K562 (cell line): ENCODE results near the gene CLEC4F. TPM values are rescaled to one million over a fixed set of nuclear protein-coding genes. Genes with fewer than 3 reads are reported as not detected.

Source experiments
- ATAC-seq: fragments of 200-7000 bp; cut with Tn5 transposase; 3 replicates; pipeline ENCODE4 v1.9.1; 2020; ENCODE audit warnings: moderate library complexity
- Bru-seq: library from RNA; stranded (reverse); fragments of 400-500 nt; gene quantifications from one replicate; lab custom pipeline; 2021; lab: Mats Ljungman, UMichigan
- BruChase-seq, 2 experiments: library from RNA; stranded (reverse); fragments of 400-500 nt; gene quantifications; one replicate each; lab custom pipeline; 2021; lab: Mats Ljungman, UMichigan
- BruUV-seq: library from RNA; stranded (reverse); fragments of 400-500 nt; replicated peaks from 2 replicates; lab custom pipeline; 2021; lab: Mats Ljungman, UMichigan
- CTCF ChIA-PET: fragments of 300-600 bp; formaldehyde crosslinking; extraction: SDS; loops from one replicate; lab custom pipeline; 2021; ENCODE audit warnings: low intra/inter-chr PET ratio; lab: Yijun Ruan, JAX
- POLR2A ChIA-PET: fragments of 300-600, 350-650 bp; sonication (Branson Sonifier 250); formaldehyde crosslinking; extraction: SDS; loops from one replicate; lab custom pipeline; 2021; ENCODE audit warnings: antibody characterized with exemption, inconsistent platforms; lab: Yijun Ruan, JAX
- DNase-seq, 4 experiments: peaks; one replicate each; pipeline versions ENCODE4 v3.0.0 to v3.0.0-alpha.2; 2011 to 2018; ENCODE audit warnings: low spot score in 3 of 4, mixed read lengths in 3 of 4; ENCODE audit errors: extremely low read depth in 1 of 4
- FAIRE-seq: peaks from 2 replicates; lab custom pipeline; 2011; peaks lifted over from hg19 to GRCh38; lab: Jason Lieb, UNC
- H2AFZ ChIP-seq: 2 replicates; pipeline ENCODE4 v1.6.0; 2011; ENCODE audit warnings: low read depth, low read length, control low read depth, inconsistent platforms
- H3K27ac ChIP-seq: fragments of 200-600 bp; 3 replicates; pipeline ENCODE4 v1.8.0; 2011; ENCODE audit warnings: low read depth, mild to moderate bottlenecking, control low read depth, inconsistent platforms, low read length, moderate library complexity, mixed read lengths; ENCODE audit errors: extremely low read depth
- H3K27me3 ChIP-seq, 2 experiments: fragments of 300-600 bp in 1 of 2; 2 replicates in 1 of 2; 3 replicates in 1 of 2; pipeline versions ENCODE4 v1.6.0 to v1.8.0; 2011; ENCODE audit warnings: inconsistent platforms in 2 of 2, low read length in 2 of 2, mild to moderate bottlenecking in 1 of 2, mixed read lengths in 1 of 2, moderate library complexity in 1 of 2; ENCODE audit not compliant: control insufficient read depth in 2 of 2, insufficient read depth in 2 of 2
- H3K36me3 ChIP-seq: fragments of 300-600 bp; 3 replicates; pipeline ENCODE4 v1.8.0; 2011; ENCODE audit warnings: mild to moderate bottlenecking, low read length, inconsistent platforms; ENCODE audit not compliant: control insufficient read depth, insufficient read depth
- H3K4me1 ChIP-seq, 2 experiments: fragments of 200-600 bp in 1 of 2; replicated peaks in 1 of 2; 2 replicates in 1 of 2; 3 replicates in 1 of 2; pipeline versions ENCODE4 v1.5.1 to v1.8.0; 2011; ENCODE audit warnings: inconsistent platforms in 2 of 2, low read length in 2 of 2, mild to moderate bottlenecking in 1 of 2, mixed read lengths in 1 of 2, moderate library complexity in 1 of 2; ENCODE audit not compliant: control insufficient read depth in 2 of 2, insufficient read depth in 2 of 2
- H3K4me2 ChIP-seq: 2 replicates; pipeline ENCODE4 v1.6.1; 2011; ENCODE audit warnings: low read length, control low read depth, inconsistent platforms, mixed read lengths; ENCODE audit not compliant: insufficient read depth
- H3K4me3 ChIP-seq: fragments of 200-600 bp; sonication (generic), shearing (Covaris generic); 2 replicates; pipeline ENCODE4 v1.5.1; 2016; ENCODE audit warnings: control low read depth, inconsistent platforms
- H3K79me2 ChIP-seq: fragments of 200-600 bp; 3 replicates; pipeline ENCODE4 v1.8.0; 2011; ENCODE audit warnings: low read length, inconsistent platforms; ENCODE audit not compliant: control insufficient read depth, insufficient read depth
- H3K9ac ChIP-seq, 2 experiments: 2 replicates each; pipeline versions ENCODE4 v1.6.0 to v1.6.1; 2011; ENCODE audit warnings: low read depth in 2 of 2, low read length in 2 of 2, control low read depth in 1 of 2, inconsistent platforms in 1 of 2, mild to moderate bottlenecking in 1 of 2, mixed read lengths in 1 of 2; ENCODE audit not compliant: insufficient read depth in 1 of 2
- H3K9me1 ChIP-seq: one replicate; pipeline ENCODE4 v1.6.0; 2011; ENCODE audit warnings: inconsistent platforms, mild to moderate bottlenecking, low read length, moderate library complexity; ENCODE audit not compliant: control insufficient read depth, insufficient read depth
- H3K9me3 ChIP-seq: replicated peaks from 2 replicates; pipeline ENCODE4 v1.5.1; 2011; ENCODE audit warnings: low read depth, low read length, inconsistent platforms; ENCODE audit not compliant: control insufficient read depth, insufficient read depth
- H4K20me1 ChIP-seq: replicated peaks from 2 replicates; pipeline ENCODE4 v1.6.1; 2011; ENCODE audit warnings: low read length, inconsistent platforms, mixed read lengths; ENCODE audit not compliant: control insufficient read depth, insufficient read depth
- TRIM24 ChIP-seq, 2 experiments: fragments of 450-650 bp; IDR thresholded peaks; 2 replicates each; pipeline ENCODE4 v1.6.1; 2016
- WGBS: fragments of 100-300 bp; shearing (Covaris generic); methylation state at CpG from one replicate; pipeline ENCODE4 v1.1.6; 2016; ENCODE audit warnings: low coverage, mixed read lengths; ENCODE audit not compliant: insufficient coverage; ENCODE audit errors: missing lambda C conversion rate; 5-methylcytosine and 5-hydroxymethylcytosine counted together
- in situ Hi-C: fragments of 300-500 bp; cut with MboI; formaldehyde crosslinking; loops from 4 replicates; pipeline ENCODE4 v1.15.0; 2018; ENCODE audit warnings: inconsistent platforms, mixed read lengths
- intact Hi-C: fragments of 100-400 bp; cut with micrococcal nuclease; formaldehyde crosslinking; loops from 2 replicates; pipeline ENCODE4 v1.14.2; 2022
- long read RNA-seq, 3 experiments: library from polyadenylated mRNA in 2 of 3; library from RNA in 1 of 3; unstranded in 2 of 3; stranded (forward) in 1 of 3; transcript quantifications; one replicate each; pipeline ENCODE4 v2.0.0, GENCODE V29; 2019 to 2022
- polyA minus RNA-seq, 3 experiments: library from RNA; depleted of rRNA, polyadenylated mRNA; stranded (reverse); fragments of >200 nt; gene quantifications; 2 replicates each; pipeline ENCODE4 v1.2.3, GENCODE V29; 2011
- polyA plus RNA-seq, 8 experiments: library from polyadenylated mRNA; depleted of rRNA in 4 of 8; stranded (reverse) in 5 of 8; unstranded in 3 of 8; fragments of >200 nt; fragmentation: Nextera tagmentation in 2 of 8; fragmentation: Illumina TruSeq in 1 of 8; extraction: Ambion mirVana in 2 of 8; extraction: Trizol in 1 of 8; gene quantifications; 2 replicates each; pipeline versions ENCODE4 v1.2.1 to v1.2.3, GENCODE V29; 2011 to 2014; ENCODE audit warnings: inconsistent platforms in 1 of 8, missing spikeins in 1 of 8
- total RNA-seq, 7 experiments: library from RNA; depleted of rRNA in 6 of 7; stranded (reverse); fragments of >200 nt in 6 of 7; fragmentation: Illumina TruSeq in 2 of 7; extraction: Trizol in 2 of 7; gene quantifications; 2 replicates each; pipeline versions ENCODE4 v1.2.1 to v1.2.3, GENCODE V29; 2011 to 2021; ENCODE audit warnings: low replicate concordance in 1 of 7
- TF ChIP-seq, protein P1 (sequence below): fragments of 250-450 bp; sonication (Bioruptor Pico); IDR thresholded peaks from 2 replicates; pipeline ENCODE4 v1.4.0; 2020; ENCODE audit warnings: mild to moderate bottlenecking, moderate library complexity
- TF ChIP-seq, protein P2 (sequence below), 2 experiments: IDR thresholded peaks; 2 replicates each; pipeline ENCODE4 v1.6.1; 2012; ENCODE audit warnings: improper control_type of control experiment in 2 of 2, low read depth in 2 of 2, low read length in 2 of 2, borderline replicate concordance in 1 of 2
- TF ChIP-seq, protein P3 (sequence below): fragments of 250-450 bp; sonication (Bioruptor Pico); IDR thresholded peaks from 2 replicates; pipeline ENCODE4 v1.4.0; 2020; ENCODE audit warnings: borderline replicate concordance
- TF ChIP-seq, protein P4 (sequence below): sonication (generic); formaldehyde crosslinking; IDR thresholded peaks from 2 replicates; pipeline ENCODE4 v1.8.0; 2022; ENCODE audit warnings: missing genetic modification reagents, mild to moderate bottlenecking, borderline replicate concordance

Gene CLEC4F, protein sequence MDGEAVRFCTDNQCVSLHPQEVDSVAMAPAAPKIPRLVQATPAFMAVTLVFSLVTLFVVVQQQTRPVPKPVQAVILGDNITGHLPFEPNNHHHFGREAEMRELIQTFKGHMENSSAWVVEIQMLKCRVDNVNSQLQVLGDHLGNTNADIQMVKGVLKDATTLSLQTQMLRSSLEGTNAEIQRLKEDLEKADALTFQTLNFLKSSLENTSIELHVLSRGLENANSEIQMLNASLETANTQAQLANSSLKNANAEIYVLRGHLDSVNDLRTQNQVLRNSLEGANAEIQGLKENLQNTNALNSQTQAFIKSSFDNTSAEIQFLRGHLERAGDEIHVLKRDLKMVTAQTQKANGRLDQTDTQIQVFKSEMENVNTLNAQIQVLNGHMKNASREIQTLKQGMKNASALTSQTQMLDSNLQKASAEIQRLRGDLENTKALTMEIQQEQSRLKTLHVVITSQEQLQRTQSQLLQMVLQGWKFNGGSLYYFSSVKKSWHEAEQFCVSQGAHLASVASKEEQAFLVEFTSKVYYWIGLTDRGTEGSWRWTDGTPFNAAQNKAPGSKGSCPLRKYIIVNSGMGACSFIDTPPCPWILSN
- total RNA-seq (2011; cell fraction: chromatin; rRNA removed; ENCODE audit: low replicate concordance): not detected in 2 replicates
- total RNA-seq (2011; cell fraction: nucleolus; rRNA removed): not detected in 2 replicates
- total RNA-seq (2011; cell fraction: nucleoplasm; rRNA removed): not detected in 2 replicates
- total RNA-seq (2014; rRNA removed): not detected in 2 replicates
- total RNA-seq (2014; rRNA removed; fragmentation: Illumina TruSeq; extraction: Trizol): not detected in 2 replicates
- not detected in 2 replicates for total RNA-seq (2015; rRNA removed; fragmentation: Illumina TruSeq; extraction: Trizol)
- total RNA-seq (2021): not detected in 2 replicates
- polyA plus RNA-seq (2011; rRNA removed): not detected in 2 replicates
- polyA plus RNA-seq (2011; cell fraction: cytosol; rRNA removed): not detected in 2 replicates
- not detected in 2 replicates for polyA plus RNA-seq (2011; cell fraction: nucleus; rRNA removed)
- not detected in 2 replicates for polyA plus RNA-seq (2012)
- polyA plus RNA-seq (2014; fragmentation: Illumina TruSeq; extraction: Trizol): not detected in 2 replicates
- not detected for polyA plus RNA-seq (2014; fragmentation: Nextera tagmentation; extraction: Ambion mirVana)
- not detected in 2 replicates for polyA plus RNA-seq (2014; rRNA removed)
- not detected in 2 replicates for polyA minus RNA-seq (2011; rRNA and poly(A)+ RNA removed)
- not detected in 2 replicates for polyA minus RNA-seq (2011; cell fraction: cytosol; rRNA and poly(A)+ RNA removed)
- polyA minus RNA-seq (2011; cell fraction: nucleus; rRNA and poly(A)+ RNA removed): not detected in 2 replicates
- Bru-seq, nascent RNA: not detected
- not detected for BruChase-seq, experiment 1, labeled RNA remaining after a 2-hour chase
- not detected for BruChase-seq, experiment 2, labeled RNA remaining after a 6-hour chase
- long read RNA-seq, experiment 1: 0 reads
- long read RNA-seq, experiment 2: 0 reads
- long read RNA-seq, experiment 3: 0 reads

DNA sequence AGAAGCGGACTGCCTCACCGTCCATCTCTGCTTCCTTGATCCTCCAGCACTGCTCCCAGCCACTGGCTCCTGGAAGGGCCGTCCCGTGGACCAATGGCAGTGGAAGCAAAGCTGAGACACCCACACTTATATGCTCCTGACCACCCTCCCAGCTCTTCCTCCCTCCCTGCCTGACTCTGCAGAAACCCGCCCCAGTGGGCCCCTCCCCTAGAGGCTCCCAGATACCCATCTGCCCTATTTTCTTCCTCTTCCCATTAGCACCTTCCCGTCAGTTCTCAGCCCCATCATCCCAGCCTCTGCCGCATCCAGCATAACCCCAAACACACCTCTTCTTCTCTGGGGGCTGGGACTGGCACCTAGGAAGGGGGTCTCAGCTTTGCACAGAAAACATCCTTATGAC is at the start of gene CLEC4F:
CLEC4F (minus strand) TSS at position 101 of the 400 bp plus-strand sequence; CDS start at position 25, 76 bp downstream.
- H3K36me3 ChIP-seq: no peaks in the 10 kb centered on the region
- H3K9ac ChIP-seq: no peak within 1 kb of the TSS
- no peaks in the 10 kb centered on the region for H3K9me1 ChIP-seq
- in situ Hi-C loops (no loop called here), intact Hi-C loops (no loop called here)
- H3K4me2 ChIP-seq: no peak within 1 kb of the TSS
- H3K79me2 ChIP-seq: no peaks in the 10 kb centered on the region
- H3K4me1 ChIP-seq: no peaks in the 10 kb centered on the region
- ChIA-PET CTCF (no interaction called here), POLR2A (interaction anchor here (1.2 kb wide), 1 partner anchor 9 kb away, joined by 5 read pairs; no protein-coding TSS in a partner anchor)
- DNase-seq (no peak), FAIRE-seq (no peak), ATAC-seq (peak; percentile 51)
- no peak within 1 kb of the TSS for H3K4me3 ChIP-seq
- H3K27ac ChIP-seq: no peak within 1 kb of the TSS
- no TSS peak for BruUV-seq
- peaks cover 35 to 50% of the 10 kb centered on the region in 2 experiments for H3K27me3 ChIP-seq
- H2AFZ ChIP-seq: no peak within 1 kb of the TSS
- H3K9me3 ChIP-seq: no peaks in the 10 kb centered on the region
- 3% methylated on average over 5 of the region's 7 CpGs for WGBS
- no peaks in the 10 kb centered on the region for H4K20me1 ChIP-seq
- TF ChIP-seq TRIM24 (IDR thresholded peaks at IDR 0.05): no peak
- TF ChIP-seq, protein P1, sequence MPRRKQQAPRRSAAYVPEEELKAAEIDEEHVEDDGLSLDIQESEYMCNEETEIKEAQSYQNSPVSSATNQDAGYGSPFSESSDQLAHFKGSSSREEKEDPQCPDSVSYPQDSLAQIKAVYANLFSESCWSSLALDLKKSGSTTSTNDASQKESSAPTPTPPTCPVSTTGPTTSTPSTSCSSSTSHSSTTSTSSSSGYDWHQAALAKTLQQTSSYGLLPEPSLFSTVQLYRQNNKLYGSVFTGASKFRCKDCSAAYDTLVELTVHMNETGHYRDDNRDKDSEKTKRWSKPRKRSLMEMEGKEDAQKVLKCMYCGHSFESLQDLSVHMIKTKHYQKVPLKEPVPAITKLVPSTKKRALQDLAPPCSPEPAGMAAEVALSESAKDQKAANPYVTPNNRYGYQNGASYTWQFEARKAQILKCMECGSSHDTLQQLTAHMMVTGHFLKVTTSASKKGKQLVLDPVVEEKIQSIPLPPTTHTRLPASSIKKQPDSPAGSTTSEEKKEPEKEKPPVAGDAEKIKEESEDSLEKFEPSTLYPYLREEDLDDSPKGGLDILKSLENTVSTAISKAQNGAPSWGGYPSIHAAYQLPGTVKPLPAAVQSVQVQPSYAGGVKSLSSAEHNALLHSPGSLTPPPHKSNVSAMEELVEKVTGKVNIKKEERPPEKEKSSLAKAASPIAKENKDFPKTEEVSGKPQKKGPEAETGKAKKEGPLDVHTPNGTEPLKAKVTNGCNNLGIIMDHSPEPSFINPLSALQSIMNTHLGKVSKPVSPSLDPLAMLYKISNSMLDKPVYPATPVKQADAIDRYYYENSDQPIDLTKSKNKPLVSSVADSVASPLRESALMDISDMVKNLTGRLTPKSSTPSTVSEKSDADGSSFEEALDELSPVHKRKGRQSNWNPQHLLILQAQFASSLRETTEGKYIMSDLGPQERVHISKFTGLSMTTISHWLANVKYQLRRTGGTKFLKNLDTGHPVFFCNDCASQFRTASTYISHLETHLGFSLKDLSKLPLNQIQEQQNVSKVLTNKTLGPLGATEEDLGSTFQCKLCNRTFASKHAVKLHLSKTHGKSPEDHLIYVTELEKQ (CRISPR knock-in tag): no peak
- TF ChIP-seq, protein P2, sequence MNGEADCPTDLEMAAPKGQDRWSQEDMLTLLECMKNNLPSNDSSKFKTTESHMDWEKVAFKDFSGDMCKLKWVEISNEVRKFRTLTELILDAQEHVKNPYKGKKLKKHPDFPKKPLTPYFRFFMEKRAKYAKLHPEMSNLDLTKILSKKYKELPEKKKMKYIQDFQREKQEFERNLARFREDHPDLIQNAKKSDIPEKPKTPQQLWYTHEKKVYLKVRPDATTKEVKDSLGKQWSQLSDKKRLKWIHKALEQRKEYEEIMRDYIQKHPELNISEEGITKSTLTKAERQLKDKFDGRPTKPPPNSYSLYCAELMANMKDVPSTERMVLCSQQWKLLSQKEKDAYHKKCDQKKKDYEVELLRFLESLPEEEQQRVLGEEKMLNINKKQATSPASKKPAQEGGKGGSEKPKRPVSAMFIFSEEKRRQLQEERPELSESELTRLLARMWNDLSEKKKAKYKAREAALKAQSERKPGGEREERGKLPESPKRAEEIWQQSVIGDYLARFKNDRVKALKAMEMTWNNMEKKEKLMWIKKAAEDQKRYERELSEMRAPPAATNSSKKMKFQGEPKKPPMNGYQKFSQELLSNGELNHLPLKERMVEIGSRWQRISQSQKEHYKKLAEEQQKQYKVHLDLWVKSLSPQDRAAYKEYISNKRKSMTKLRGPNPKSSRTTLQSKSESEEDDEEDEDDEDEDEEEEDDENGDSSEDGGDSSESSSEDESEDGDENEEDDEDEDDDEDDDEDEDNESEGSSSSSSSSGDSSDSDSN (IDR thresholded peaks at IDR 0.05; ENCODE audit: borderline replicate concordance in 1 of 2, low read depth in 2 of 2, low read length in 2 of 2): no peak
- TF ChIP-seq, protein P3, sequence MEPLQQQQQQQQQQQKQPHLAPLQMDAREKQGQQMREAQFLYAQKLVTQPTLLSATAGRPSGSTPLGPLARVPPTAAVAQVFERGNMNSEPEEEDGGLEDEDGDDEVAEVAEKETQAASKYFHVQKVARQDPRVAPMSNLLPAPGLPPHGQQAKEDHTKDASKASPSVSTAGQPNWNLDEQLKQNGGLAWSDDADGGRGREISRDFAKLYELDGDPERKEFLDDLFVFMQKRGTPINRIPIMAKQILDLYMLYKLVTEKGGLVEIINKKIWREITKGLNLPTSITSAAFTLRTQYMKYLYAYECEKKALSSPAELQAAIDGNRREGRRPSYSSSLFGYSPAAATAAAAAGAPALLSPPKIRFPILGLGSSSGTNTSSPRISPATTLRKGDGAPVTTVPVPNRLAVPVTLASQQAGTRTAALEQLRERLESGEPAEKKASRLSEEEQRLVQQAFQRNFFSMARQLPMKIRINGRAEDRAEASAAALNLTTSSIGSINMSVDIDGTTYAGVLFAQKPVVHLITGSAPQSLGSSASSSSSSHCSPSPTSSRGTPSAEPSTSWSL (CRISPR knock-in tag): no peak
- TF ChIP-seq, protein P4, sequence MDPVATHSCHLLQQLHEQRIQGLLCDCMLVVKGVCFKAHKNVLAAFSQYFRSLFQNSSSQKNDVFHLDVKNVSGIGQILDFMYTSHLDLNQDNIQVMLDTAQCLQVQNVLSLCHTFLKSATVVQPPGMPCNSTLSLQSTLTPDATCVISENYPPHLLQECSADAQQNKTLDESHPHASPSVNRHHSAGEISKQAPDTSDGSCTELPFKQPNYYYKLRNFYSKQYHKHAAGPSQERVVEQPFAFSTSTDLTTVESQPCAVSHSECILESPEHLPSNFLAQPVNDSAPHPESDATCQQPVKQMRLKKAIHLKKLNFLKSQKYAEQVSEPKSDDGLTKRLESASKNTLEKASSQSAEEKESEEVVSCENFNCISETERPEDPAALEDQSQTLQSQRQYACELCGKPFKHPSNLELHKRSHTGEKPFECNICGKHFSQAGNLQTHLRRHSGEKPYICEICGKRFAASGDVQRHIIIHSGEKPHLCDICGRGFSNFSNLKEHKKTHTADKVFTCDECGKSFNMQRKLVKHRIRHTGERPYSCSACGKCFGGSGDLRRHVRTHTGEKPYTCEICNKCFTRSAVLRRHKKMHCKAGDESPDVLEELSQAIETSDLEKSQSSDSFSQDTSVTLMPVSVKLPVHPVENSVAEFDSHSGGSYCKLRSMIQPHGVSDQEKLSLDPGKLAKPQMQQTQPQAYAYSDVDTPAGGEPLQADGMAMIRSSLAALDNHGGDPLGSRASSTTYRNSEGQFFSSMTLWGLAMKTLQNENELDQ (CRISPR knock-in tag): no peak
